Epithelial cell of proximal tubule (primary cell): Measurements from ENCODE around the gene SLC25A1. TPM values are rescaled to one million over a fixed set of nuclear protein-coding genes. Genes with fewer than 3 reads are reported as not detected.

Source experiments
- DNase-seq: peaks from one replicate; pipeline ENCODE4 v3.0.0-alpha.2; 2011; ENCODE audit warnings: low read depth
- H3K4me3 ChIP-seq: 2 replicates; pipeline ENCODE4 v1.5.1; 2011; ENCODE audit warnings: low read depth, mild to moderate bottlenecking, low read length
- total RNA-seq: library from RNA; depleted of rRNA; stranded (reverse); fragments of >200 nt; gene quantifications from 2 replicates; pipeline ENCODE4 v1.2.3, GENCODE V29; 2015
- TF ChIP-seq, protein P1 (sequence below): conservative IDR thresholded peaks from 2 replicates; pipeline ENCODE4 v1.5.1; 2012; ENCODE audit warnings: low read depth, mild to moderate bottlenecking, low read length

The SLC25A1 gene
- total RNA-seq, 1 donor from 2014 or later = 168 TPM

DNA sequence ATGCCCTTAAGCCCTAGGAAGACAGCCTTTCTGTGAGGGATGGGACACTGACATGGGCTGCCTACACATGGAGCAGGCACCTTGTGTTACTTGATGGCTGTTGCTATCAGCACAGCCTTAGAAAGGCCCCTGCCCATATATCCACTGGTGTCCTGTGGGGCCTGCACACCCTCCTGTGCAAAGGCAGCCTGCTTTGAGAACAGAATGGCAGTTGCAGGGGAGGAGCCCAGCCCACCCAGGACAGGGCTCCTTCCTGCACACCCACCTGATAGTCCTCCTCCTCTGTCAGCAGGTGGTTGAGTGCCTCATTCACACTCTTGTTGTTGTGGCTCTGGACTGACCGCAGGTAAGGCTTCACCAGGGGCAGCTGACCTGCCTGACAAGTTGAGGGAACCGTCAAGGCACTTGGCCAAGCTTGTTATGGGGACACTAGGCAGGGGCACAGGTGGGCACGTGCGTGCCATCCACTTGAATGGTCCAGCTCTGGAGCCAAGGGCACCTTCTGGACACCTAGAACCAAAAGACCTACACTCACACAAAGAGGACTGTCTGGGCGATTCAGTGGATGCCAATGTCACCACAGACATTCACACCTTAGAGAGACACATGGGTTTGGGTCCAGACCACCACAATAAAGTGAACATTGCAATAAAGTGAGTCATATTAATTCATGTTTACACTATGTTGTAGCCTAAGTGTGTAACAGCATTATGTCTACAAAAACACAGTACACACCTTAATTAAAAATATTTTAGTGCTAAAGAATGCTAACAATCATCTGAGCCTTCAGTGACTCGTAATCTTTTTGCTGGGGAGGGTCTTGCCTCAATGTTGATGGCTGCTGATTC lies 9.4 kb upstream of the SLC25A1 start:
- TF ChIP-seq, protein P1, sequence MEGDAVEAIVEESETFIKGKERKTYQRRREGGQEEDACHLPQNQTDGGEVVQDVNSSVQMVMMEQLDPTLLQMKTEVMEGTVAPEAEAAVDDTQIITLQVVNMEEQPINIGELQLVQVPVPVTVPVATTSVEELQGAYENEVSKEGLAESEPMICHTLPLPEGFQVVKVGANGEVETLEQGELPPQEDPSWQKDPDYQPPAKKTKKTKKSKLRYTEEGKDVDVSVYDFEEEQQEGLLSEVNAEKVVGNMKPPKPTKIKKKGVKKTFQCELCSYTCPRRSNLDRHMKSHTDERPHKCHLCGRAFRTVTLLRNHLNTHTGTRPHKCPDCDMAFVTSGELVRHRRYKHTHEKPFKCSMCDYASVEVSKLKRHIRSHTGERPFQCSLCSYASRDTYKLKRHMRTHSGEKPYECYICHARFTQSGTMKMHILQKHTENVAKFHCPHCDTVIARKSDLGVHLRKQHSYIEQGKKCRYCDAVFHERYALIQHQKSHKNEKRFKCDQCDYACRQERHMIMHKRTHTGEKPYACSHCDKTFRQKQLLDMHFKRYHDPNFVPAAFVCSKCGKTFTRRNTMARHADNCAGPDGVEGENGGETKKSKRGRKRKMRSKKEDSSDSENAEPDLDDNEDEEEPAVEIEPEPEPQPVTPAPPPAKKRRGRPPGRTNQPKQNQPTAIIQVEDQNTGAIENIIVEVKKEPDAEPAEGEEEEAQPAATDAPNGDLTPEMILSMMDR = no peak
- no peak for DNase-seq
- H3K4me3 ChIP-seq = no peak overlapping the region

DNA sequence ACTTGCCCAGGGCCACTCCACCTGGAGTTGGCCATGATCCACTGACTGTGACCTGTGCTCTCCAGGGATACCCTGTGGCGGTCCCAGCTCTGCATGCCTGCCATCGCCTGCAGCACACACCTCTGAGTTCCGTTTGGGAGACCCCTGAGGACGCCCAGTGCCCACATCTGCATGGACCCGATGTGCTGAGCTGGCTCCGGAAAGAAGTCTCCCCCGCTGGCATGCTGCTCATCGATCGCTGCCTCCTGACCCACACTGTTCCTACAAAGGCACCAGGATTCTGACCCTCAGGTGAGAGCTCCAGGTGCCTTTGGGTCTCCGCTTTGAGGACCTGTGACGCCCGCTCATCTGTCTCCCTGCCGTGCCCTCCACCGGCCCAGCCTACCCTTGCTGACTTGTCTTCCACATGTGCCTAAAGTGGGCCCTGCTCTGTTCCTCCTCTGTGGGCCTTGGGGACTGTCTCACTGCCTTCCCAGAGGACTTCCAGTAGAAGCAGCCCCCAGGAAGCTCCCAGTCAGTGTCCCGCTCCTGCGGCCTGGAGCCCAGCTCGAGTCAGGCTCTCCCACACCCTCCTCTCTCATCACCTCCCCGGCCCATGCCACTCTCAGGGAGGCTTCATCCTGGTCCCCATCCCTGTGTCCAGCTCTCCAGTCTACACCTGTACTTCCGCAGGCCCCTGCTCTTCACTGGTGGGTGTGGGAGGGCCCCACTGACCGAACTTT lies 5.9 kb upstream of the SLC25A1 start:
- no peak for DNase-seq

GRCh38 chr22:19183216-19183615 lies 4.7 kb upstream of the SLC25A1 start:
- DNase-seq = no peak
- H3K4me3 ChIP-seq = no peak overlapping the region
- TF ChIP-seq, protein P1 = no peak

More for the DNA sequence above, 5.9 kb upstream of the SLC25A1 start:
- H3K4me3 ChIP-seq = no peak overlapping the region
- TF ChIP-seq, protein P1 = no peak

DNA sequence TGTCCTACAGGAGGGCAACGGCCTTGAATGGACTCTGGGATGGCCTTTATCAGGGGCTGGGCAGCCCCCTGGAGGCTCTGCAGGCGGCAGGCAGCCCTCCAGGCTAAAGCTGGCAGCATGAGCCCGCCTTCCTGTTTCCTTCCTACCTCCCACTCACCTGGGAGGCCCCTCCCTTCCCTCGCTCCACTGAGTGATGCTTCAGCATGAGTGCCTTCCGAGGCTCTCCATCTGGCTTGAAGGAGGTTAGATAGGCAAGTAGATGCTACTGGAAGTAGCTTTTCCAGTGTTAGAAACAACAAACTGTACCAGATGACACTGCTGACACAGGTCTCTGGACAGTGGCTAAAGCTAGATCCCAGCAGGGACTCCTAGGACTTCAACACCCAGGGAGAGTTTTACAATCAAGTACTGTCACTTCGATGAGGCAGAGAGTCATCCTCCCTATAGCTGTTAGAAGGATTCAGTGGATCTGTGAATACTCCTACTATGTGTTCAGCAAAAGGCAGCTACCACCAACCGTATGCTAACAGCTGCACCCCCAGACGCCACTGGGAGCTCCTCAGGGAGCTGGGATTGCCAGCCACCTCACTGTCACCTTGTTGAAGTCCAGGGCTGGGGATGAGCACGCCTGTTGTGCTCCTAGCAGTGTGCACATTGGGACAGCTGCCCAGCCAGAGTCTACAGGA lies 4.1 kb upstream of the SLC25A1 start:
- no peak for DNase-seq
- H3K4me3 ChIP-seq = no peak overlapping the region
- TF ChIP-seq, protein P1 = no peak

DNA sequence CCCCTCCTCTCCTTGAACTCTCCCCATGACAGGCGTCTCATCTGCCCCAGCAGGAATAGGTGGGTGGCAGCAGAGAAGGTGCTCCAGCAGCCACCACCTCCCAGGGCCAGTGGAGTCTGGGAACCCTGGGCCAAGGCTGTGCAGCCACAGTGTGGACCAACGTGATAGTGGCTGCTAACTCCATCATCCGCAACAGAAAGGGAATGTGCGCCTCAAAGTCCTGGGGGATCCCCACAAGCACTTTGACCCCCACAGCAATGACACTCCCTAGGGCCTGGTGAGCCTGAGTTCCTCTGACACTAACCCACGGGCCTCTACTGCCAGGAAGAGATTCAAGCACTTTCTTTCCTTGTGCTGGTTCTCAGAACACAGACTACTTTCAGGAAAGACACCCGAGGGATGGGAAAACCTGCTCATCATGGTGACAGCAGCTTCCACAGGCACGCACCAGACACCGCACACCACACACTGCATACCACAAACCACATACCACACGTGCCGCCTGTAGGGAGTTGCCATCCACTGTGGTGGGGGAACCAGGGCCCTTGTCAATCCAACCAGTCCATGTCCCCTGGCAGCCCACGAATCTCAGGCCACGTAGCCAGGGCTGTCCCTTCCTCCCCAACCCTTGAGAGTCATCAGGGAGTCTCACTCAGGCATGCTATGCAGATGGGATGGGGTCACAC lies 3.4 kb upstream of the SLC25A1 start:
- TF ChIP-seq, protein P1 = no peak
- H3K4me3 ChIP-seq = no peak overlapping the region
- no peak for DNase-seq

- TF ChIP-seq, protein P1 = no peak
These were observed 2.3 kb upstream of the SLC25A1 start for GRCh38 chr22:19180740-19181410.

More at GRCh38 chr22:19180740-19181410, 2.3 kb upstream of the SLC25A1 start:
- no peak for DNase-seq
- no peak overlapping the region for H3K4me3 ChIP-seq
